Measurements from ENCODE around the gene KLF2.

Gene KLF2

GRCh38 chr19:16285769-16286498, 38.7 kb upstream of the KLF2 start:
- ChIA-PET POLR2A (ENCODE audit: low non-redundant PET) (no interaction called here), CTCF (no interaction called here)
- no peak for TF ChIP-seq CTCF (conservative IDR thresholded peaks at IDR 0.05; ENCODE audit: low read depth)
- DNase-seq (ENCODE audit: low spot score), result no peak
- no peak overlapping the region for H3K27ac ChIP-seq

- TF ChIP-seq CTCF (conservative IDR thresholded peaks at IDR 0.05; ENCODE audit: low read depth), result no peak
- DNase-seq (ENCODE audit: low spot score), result no peak
- no peak overlapping the region for H3K27ac ChIP-seq
- CTCF ChIA-PET, result no interaction called here
- POLR2A ChIA-PET (ENCODE audit: low non-redundant PET), result no interaction called here
Observed at GRCh38 chr19:16288544-16288943, 36.1 kb upstream of the KLF2 start.

GRCh38 chr19:16289594-16289993, 35.0 kb upstream of the KLF2 start:
- POLR2A ChIA-PET (ENCODE audit: low non-redundant PET), result no interaction called here
- DNase-seq (ENCODE audit: low spot score), result no peak
- H3K27ac ChIP-seq, result no peak overlapping the region
- no peak for TF ChIP-seq CTCF (conservative IDR thresholded peaks at IDR 0.05; ENCODE audit: low read depth)
- CTCF ChIA-PET, result no interaction called here

GRCh38 chr19:16290692-16291091, 33.9 kb upstream of the KLF2 start:
- ChIA-PET POLR2A (ENCODE audit: low non-redundant PET) (no interaction called here), CTCF (no interaction called here)
- no peak for DNase-seq (ENCODE audit: low spot score)
- H3K27ac ChIP-seq, result no peak overlapping the region
- TF ChIP-seq CTCF (conservative IDR thresholded peaks at IDR 0.05; ENCODE audit: low read depth), result no peak

GRCh38 chr19:16293118-16294091, 31.2 kb upstream of the KLF2 start:
- CTCF ChIA-PET, result interaction anchor here (0.6 to 0.7 kb wide), 4 partner anchors 32 to 284 kb away, joined by 3 to 4 read pairs (median 4); no protein-coding TSS in a partner anchor
- TF ChIP-seq CTCF (conservative IDR thresholded peaks at IDR 0.05; ENCODE audit: low read depth), result no peak
- peak; percentile 35 for DNase-seq (ENCODE audit: low spot score)
- H3K27ac ChIP-seq, result peak overlapping the region; percentile 78
- POLR2A ChIA-PET (ENCODE audit: low non-redundant PET), result no interaction called here

- DNase-seq (ENCODE audit: low spot score), result no peak
- no peak overlapping the region for H3K27ac ChIP-seq
- CTCF ChIA-PET, result interaction anchor here (0.6 kb wide), 1 partner anchor 34 kb away, joined by 3 read pairs; no protein-coding TSS in a partner anchor
- no peak for TF ChIP-seq CTCF (conservative IDR thresholded peaks at IDR 0.05; ENCODE audit: low read depth)
- POLR2A ChIA-PET (ENCODE audit: low non-redundant PET), result no interaction called here
Observed at GRCh38 chr19:16295057-16295456, 29.6 kb upstream of the KLF2 start.
